GM19324 (cell line): Measurements from ENCODE around the gene BTBD19.
"Not testable (repeated sequence)": the region's sequence is repeated elsewhere in the genome, so short reads cannot be mapped to it uniquely, and the experiment has no call there.

Source experiments
- ATAC-seq: cut with Tn5 transposase; IDR thresholded peaks from one replicate; pipeline ENCODE4 v1.9.1; 2021; ENCODE audit warnings: mild to moderate bottlenecking, moderate library complexity; ENCODE audit not compliant: unreplicated experiment, low FRiP score

The BTBD19 gene

DNA sequence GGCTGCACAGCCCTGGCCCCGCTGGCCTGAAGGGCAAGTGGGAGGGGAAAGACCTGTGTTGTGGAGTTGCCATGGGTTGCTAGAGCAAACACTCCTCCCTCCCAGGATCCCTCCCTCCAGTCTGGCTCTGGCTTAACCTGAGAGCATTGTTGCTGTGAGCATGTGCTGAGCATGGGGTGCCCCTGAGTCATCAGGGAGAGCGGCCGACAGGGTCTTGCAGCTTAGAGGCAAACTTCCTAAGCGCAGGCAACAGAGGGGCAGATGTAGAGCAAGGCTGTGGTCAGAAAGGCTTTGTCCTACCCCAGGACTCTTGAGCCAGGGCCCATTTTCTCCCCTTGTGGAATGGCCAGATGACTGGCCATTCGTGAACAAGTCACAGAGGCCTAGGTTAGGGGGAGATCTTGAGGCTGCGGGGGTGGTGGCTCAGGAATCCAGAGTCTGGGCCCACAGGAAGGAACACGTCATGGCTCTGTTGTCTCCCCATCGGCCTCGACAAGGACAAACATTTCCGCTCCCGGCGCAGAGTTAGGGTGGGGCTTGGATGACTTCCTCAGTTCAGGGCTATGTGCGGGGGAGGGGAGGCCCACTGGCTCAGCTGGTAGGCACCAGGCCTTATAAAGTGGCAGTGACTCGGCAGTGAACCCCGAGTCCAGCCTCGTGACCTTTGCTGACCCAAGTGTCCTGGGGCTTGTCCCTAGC, 810 bp upstream of the BTBD19 start:
- no peak for ATAC-seq

DNA sequence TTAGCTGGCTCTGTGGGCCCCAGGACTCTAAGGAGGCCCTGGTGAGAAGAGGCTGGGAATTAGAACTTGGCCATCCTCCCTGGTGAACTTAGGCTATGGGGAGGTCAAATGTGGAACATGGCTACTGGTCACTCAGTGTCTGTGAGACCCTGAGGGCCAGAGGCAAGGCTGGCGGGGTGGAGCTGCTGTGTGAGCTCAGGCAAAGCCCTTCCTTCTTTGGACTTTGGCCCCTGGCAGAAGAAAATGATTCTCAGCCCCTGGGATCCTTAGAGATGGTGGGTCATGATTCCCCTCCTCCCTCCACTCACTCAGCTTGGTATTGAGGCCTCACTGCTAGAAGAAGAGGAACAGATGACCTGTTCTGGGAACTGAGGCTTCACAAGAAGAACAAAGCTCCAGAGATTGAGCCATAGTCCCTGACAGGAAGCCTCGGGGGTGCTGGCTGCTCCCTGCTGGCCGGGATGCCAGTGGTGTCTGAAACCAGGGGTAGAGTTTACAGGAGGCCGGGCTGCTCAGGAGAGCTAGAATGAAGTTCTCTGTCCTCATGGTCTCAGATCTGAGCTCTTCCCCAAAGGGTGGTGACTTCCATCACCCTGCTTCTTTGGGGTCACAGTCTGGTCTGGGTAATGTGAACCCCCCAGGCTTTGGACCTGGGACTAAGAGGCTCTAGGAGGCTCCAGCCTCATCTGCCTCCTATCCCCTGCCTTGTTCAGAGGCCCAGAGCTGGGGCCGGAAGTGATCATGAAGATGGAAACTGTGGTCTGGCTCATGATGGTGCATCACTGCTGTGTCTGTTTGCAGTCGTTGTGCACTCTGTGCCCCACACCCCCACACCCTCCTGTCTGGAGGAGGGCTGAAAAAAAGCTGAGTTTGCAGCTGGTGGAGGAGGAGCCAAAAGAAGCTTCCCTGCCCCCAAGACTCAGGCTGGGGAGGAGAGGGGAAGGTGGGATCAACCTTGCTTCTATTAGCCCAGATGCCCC, 905 bp downstream of the BTBD19 start:
- no peak for ATAC-seq

DNA sequence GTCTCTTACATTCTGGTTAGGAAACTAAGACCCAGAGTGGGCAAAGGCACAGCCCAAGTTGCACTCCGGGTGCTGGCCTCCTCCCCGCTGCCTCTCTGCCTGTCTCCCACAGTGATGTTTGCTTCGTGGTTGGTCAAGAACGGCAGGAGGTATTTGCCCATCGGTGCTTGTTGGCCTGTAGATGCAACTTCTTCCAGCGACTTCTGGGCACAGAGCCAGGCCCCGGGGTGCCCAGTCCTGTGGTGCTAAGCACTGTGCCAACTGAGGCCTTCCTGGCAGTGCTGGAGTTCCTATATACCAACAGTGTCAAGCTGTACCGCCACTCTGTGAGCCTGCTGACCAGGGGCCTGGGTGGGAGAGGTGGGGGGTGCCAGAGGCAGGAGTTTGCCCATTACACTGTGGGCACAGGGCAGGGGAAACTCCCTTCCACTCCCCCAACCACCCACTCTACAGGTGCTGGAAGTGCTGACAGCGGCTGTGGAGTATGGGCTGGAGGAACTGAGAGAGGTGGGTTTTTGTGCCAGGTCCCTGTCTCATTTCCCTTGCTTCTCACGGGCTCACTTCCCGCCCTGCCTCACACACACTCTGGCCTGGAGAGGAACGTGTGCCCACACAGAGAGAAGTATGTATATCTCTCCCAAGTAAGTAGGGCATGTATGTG, 1.9 kb downstream of the BTBD19 start:
- ATAC-seq: no peak

DNA sequence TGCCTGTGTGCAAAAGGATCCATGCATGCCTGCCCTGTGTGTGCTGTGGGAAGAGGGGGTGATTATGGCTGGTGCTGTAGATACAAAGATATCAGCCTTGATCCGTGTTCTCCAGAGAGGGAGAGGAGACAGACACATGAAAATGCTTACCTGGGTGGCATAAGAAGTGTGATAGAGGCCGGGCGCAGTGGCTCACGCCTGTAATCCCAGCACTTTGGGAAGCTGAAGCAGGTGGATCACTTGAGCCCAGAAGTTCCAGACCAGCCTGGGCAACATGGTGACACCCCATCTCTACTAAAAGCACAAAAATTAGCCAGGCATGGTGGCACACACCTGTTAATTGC, 2.4 kb downstream of the BTBD19 start:
- not testable (repeated sequence) for ATAC-seq

DNA sequence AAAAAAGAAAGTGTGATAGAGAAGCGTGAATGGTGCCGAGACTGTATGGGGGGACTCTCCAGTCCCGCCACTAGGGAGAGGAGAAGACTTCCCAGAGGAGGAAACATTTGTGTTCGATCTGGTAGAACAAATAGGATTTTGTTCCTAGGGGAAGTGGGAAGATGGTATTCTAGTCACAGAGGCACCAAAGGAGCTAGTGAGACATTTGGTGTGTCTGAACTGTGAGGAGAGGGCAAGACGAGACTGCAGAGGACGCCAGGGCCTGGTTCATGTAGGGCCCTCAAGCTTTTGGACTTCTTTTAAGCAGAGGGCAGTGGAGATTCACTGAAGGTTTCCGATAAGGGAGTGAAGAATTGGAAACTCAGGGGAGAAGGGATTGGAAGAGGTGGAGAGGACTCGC, 2.9 kb downstream of the BTBD19 start:
- no peak for ATAC-seq

DNA sequence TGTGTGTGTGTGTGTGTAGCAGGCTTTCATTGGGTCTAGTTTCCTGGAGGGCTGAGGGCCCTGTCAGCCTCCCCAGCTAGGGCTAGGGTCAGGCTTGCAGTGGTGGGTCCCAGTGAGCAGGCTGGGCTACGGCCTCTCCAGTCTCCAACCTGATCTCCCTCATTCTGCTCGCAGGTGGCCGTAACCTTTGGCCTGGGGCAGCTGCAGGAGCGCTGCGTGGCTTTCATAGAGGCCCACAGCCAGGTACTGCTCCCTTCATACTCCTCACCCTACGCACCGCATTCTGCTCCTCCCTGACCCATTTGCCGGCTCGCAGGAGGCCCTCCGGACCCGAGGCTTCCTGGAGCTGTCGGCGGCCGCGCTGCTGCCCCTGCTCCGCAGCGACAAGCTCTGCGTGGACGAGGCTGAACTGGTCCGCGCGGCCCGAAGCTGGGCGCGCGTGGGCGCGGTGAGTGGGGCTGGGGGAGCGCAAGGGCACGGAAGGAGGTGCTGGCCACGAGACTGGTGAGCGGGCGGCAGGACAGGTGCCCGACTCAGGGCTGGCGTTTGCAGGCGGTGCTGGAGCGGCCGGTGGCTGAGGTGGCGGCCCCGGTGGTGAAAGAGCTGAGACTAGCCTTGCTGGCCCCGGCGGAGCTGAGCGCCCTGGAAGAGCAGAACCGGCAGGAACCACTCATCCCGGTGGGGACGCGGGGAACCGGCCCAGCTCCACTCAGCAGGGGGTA, 4.7 kb downstream of the BTBD19 start:
- no peak for ATAC-seq

DNA sequence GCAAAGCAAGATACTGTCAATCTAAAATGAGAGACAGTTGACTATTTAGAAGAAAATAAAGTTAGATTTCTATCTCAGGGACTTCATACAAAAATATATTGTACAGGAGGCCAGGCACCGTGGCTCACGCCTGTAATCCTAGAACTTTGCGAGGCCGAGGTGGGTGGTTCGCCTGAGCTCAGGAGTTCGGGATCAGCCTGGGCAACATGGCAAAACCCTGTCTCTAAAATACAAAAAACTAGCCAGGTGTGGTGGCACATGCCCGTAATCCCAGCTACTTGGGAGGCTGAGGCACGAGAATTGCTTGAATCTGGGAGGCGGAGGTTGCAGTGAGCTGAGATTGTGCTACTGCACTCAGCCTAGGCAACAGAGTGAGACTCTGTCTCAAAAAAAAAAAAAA, 7.6 kb downstream of the BTBD19 start:
- not testable (repeated sequence) for ATAC-seq

DNA sequence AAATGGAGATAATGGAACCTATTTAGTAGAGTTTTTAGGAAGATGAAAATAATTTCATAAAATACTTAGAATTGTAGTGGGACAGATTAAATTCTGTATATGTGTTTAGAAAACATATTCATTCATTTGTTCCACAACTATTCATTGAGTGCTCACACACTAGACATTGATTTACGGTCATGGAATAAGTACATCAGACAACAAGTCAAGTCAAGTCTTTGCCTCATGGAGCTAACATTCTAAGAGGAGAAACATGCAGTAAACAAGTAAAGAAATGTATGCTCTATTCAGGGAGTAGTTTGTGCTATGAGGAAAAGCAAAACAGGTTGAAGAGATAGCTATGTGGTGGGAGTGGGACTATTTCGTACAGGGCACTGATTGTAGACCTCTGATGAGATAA, 9.0 kb downstream of the BTBD19 start:
- ATAC-seq: no peak

DNA sequence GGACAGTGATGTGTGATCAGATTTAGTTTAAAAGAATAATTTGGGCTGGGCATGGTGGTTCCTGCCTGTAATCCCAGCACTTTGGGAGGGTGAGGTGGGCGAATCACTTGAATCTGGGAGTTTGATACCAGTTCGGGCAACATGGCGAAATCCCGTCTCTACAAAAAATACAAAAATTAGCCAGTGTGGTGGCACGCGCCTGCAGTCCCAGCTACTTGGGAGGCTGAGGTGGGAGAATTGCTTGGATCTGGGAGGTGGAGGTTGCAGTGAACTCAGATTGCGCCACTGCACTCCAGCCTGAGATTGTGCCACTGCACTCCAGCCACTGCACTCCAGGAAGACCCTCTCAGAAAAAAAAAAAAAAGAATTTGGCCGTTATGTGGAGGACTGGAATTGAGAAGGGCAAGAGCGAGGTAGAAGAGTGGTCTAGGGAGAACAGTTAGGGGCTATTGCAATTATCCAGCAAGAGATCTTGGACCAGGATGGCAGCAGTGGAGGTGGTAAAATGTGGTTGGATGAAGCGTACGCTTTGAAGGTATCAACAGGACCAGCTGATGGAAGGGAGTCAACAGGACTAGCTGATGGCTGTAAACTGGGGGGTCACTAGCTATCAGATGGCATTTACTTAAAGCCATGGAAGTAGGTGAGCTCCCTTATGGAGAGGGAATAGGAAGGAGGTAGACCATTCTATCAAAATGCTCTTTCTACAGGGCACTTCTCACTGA, 9.6 kb downstream of the BTBD19 start:
- no peak for ATAC-seq

DNA sequence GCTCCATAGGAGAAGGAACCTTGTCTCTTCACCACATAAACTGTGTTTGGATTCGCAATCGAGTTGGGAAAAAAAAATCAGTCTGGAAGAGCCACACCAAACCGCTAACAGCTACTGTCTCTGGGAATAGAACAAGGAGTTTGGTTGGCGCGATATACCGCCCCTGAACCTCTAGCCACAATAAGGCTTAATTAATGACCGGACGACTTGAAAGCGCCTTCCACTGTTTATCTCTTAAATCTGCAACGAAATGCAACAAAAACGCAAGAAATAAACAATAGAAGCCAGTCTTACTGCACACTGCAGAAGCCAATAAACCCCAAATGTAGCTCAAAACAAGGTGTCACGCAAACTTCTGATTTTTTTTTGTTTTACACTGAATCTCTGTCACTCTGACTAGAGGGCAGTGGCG, 10.9 kb downstream of the BTBD19 start:
- ATAC-seq: no peak

DNA sequence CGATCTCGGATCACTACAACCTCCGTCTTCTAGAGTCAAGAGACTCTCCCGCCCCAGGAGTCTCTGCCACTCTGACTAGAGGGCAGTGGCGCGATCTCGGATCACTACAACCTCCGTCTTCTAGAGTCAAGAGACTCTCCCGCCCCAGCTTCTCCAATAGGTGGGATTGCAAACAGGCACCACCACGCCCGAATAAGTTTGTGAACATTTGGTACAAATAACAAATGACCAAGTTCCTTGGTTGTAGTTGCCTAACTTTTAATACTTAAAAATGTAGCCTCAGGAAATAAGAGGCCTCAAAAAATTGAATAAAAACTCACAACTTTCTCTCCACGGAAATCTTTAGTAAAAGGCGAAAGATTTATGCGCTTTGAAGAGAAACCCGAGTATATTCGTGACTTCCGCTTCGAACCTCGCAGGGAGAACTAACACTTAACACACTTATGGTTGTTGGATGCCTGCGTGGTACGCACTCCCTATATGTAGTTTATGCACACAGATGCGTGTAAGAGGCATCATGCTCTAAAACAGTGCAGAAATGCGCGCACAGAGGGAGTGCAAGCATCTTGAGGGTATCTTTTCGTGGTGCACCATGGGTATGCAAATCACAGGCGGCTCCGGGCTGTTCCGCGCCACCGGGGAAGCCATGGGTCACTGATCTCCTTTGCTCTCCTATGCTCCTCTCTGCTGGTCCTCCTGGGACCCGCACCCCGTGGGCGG, 11.4 kb downstream of the BTBD19 start:
- ATAC-seq: peak; percentile 79

DNA sequence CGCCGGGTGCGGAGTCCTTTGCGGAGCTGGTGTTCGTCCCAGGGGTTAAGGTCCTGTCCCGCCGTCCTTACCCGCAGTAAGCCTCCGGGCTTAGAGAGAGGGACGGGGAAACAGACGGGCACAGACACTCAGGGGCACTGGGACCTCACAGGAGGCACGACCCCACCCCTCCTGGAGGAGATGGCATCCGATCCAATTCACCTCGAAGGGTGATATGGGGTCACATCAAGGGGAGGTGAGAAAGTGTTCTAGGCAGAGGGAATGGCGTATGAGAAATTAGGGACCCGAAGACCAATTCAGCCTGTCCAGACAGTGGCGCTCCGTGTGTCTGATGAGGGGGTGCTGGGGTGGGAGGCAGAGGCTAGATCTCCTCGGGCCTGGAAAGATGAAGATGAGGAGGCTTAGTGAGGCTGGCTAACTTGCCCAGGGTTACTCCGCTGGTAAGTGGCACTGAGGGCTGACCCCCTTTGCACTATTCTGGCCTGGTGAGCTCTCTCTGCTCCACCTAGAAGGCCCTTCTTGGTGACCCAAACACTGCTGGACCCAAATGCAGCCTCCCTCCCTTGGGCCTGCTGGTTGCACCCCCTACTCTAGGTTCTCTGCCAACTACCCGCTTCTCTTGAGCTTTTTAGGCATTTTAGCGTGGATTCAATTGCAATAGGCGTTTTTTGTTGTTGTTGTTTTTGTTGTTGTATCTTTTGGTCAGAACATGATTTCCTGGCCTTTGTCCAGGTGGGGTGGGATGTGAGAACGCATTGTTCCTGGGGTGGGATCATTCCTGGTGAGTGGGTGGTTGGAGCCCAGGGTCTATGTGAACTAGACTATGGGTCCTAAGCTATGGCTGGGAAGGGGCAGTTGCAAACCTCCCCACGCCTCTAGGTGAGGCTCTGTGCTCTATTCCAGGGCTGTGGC, 12.3 kb downstream of the BTBD19 start:
- ATAC-seq: peak; percentile 8

DNA sequence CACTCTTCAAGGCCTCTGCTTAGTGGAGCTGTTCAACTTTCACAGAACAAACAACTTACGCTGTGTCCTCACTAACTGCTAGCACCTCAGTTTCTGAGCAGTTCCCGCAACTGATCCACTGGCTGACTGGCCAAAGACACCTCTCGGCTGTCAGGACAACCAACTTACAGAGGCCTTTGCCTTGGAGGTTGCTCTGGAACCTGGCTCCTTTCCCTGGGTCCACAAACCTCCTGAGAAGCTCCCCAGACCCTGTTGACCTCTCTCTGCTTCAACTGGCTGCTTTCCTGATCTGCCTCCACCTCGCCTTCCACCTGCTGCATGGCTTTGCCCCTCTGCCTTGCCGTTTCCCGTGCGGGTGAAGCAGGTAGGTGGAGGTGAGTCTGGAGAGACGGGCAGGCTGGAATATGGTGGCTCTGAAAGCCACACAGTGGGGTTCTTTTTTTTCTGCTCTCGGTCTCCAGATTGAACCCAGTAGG, 13.0 kb downstream of the BTBD19 start:
- no peak for ATAC-seq

DNA sequence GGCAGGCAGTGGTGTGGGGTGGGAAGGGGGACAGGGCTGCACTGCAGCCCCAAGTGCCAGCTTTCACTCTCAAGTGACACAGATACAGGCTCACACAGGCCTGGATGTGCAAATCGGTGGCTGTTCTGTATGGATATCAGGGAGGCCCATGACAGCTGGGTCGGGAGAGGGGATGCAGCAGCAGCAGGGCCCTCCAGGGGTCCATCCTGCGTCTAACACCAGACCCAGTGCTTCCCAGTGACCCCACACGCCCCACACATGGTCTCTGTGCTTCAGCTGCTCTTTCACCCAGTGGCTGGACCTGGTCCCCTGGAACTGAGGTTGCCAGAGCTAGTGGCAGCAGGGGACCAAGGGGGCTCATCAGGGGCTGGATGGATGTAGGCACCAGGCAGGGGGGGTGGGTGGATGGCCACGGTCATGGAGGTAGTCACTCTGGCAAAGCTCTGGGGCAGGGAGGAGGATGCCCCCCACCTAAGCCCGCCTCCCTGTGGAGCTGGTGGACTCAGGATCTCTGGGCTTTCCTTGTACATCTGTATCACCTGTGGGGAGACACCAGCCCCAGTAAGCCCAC, 13.9 kb downstream of the BTBD19 start:
- no peak for ATAC-seq

DNA sequence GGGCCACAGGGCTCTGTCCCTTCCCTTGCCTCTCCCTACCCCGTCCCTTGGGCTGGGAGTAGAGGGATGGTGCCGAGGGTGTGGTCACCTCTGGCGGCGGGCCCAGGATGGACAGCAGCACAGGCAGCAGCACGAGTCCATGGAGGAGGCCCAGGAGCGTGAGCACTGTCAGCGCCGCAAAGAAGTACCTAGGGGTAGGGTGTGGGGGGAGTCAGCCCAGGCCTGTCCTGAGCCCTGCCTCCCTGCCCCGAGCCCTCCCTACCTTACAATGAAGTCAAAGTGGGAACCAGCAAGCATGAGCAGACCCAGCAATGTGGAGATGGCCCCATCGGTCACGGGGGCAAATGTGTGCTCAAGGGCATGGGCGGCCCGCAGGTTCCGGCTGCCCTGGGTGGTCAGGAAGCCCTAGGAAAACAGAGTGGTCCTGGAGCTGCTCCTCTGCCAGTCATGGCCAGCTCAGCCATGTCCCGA, 14.7 kb downstream of the BTBD19 start:
- no peak for ATAC-seq

DNA sequence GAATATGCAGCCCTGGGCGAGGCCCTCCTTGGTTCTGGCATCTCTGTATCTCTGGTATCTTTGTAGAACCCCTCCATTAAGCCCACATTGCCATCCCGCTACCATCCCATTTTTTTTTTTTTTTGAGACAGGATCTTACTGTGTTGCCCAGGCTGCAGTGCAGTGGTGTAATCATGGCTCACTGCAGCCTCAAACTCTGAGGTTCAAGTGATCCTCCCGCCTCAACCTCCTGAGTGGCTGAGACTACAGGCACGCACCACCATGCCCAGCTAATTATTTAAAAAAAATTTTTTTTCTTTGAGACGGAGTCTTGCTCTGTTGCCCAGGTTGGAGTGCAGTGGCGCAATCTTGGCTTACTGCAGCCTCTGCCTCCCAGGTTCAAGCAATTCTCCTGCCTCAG, 16.1 kb downstream of the BTBD19 start:
- ATAC-seq: not testable (repeated sequence)

DNA sequence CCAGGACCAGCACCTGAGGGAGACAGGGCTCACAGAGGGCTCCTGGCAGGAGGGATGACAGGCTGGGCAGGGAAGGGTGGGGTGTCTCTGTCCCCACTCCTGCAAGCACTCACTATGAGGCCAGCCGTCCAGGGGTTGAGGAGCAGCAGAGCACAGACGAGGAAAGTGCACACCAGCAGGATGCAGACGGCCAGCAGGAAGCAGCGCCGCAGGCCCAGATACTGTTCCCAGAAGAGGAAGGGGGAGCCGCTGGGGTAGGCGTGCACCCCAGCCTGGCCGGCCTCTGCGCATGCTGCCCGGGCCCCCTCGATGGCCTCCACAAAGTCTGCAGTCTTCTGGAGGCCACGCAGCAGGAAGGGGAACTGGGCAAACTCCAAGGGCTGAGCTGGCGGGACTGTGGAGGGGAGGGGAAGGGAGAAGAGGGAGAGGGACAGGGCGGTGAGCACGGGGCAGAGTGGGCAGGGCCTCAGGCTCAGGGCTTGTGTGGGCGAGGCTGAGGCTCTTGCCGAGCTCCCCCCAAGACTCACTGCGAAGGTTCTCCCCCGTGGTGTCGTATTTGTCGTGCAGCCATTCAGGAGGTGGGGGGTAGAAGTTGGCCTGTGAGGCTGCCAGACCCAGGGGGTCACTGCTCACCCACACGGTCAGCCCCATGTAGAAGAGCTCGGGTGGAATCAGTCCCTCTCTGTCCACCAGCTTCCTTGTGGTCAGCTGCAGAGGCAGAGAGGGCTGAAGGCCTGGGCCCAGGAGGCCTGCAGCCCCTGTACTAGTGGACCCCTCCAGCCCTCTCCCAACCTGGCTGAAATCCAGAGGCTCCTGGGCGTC, 18.3 kb downstream of the BTBD19 start:
- ATAC-seq: no peak
